ENCODE measurements around the gene SGCD. TPM values are rescaled to one million over a fixed set of nuclear protein-coding genes. Genes with fewer than 3 reads are reported as not detected.

Gene SGCD
- total and polyA plus RNA-seq, 10 donors = 0.26 to 5.3 (median 1.3) TPM

DNA sequence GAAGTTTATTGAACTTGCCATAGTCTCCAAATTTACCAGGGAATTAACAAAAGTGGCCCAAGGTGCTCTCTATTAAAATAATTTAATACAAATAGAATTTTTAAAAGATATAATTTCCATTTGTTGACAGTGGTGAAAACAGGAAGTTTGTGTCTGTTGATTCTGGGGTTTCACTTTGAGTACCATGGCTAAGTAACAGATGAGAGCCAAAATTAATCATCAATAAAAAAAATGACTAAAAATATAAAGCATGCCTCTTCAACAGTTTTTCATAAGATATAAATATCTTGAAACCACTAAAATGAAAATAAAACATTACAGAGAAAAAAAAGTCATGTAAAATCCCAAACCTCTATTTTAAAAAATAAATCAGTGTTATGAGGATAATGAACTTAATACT, 49.8 kb downstream of the SGCD start:
- no peaks in the 10 kb centered on the region for H3K9me3 ChIP-seq
- DNase-seq = no peak
- intact Hi-C loops (cut with DNase I; ENCODE audit: low total_unique reads) = no loop called here
- H3K4me1 ChIP-seq = no peaks in the 10 kb centered on the region
- H3K4me3 ChIP-seq = no peak overlapping the region
- H3K36me3 ChIP-seq = no peaks in the 10 kb centered on the region
- no peak overlapping the region for H3K27ac ChIP-seq
- TF ChIP-seq, protein P1, sequence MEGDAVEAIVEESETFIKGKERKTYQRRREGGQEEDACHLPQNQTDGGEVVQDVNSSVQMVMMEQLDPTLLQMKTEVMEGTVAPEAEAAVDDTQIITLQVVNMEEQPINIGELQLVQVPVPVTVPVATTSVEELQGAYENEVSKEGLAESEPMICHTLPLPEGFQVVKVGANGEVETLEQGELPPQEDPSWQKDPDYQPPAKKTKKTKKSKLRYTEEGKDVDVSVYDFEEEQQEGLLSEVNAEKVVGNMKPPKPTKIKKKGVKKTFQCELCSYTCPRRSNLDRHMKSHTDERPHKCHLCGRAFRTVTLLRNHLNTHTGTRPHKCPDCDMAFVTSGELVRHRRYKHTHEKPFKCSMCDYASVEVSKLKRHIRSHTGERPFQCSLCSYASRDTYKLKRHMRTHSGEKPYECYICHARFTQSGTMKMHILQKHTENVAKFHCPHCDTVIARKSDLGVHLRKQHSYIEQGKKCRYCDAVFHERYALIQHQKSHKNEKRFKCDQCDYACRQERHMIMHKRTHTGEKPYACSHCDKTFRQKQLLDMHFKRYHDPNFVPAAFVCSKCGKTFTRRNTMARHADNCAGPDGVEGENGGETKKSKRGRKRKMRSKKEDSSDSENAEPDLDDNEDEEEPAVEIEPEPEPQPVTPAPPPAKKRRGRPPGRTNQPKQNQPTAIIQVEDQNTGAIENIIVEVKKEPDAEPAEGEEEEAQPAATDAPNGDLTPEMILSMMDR (IDR thresholded peaks at IDR 0.05 in 8 of 11, conservative IDR thresholded peaks at IDR 0.05 in 3 of 11) = no peak
- TF ChIP-seq POLR2A (IDR thresholded peaks at IDR 0.05) = no peak
- TF ChIP-seq POLR2AphosphoS5 (IDR thresholded peaks at IDR 0.05) = no peak
- no peaks in the 10 kb centered on the region for H3K27me3 ChIP-seq (replicated peaks in 1 of 7)

DNA sequence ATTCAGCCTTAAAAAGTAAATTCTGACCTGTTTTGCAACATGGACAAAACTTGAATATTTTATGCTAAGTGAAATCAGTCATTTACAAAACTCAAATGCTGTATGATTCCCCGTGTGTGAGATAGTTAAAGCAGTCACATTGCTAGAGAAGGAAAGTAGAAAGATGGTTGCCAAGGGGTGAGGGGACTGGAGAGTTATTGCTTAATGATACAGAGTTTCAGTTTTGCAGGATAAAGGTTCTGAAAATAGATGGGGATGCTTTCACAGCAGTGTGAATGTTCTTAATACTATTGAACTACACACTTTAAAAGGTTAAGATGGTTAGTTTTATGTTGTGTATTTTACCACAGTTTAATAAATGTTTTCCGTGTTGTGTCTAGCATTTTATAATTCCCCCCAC, 51.2 kb downstream of the SGCD start:
- no peak overlapping the region for H3K27ac ChIP-seq
- DNase-seq = no peak
- no peaks in the 10 kb centered on the region for H3K36me3 ChIP-seq
- H3K4me1 ChIP-seq = no peaks in the 10 kb centered on the region
- WGBS, 5 donors = 73 to 83% (median 79%) methylated on average over 2 of the region's 2 CpGs
- H3K4me3 ChIP-seq = no peak overlapping the region
- intact Hi-C loops (cut with DNase I; ENCODE audit: low total_unique reads) = no loop called here
- TF ChIP-seq POLR2A (IDR thresholded peaks at IDR 0.05) = no peak
- TF ChIP-seq, protein P1 (IDR thresholded peaks at IDR 0.05 in 8 of 11, conservative IDR thresholded peaks at IDR 0.05 in 3 of 11) = no peak
- no peak for TF ChIP-seq POLR2AphosphoS5 (IDR thresholded peaks at IDR 0.05)
- no peaks in the 10 kb centered on the region for H3K27me3 ChIP-seq (replicated peaks in 1 of 7)
- H3K9me3 ChIP-seq = no peaks in the 10 kb centered on the region

DNA sequence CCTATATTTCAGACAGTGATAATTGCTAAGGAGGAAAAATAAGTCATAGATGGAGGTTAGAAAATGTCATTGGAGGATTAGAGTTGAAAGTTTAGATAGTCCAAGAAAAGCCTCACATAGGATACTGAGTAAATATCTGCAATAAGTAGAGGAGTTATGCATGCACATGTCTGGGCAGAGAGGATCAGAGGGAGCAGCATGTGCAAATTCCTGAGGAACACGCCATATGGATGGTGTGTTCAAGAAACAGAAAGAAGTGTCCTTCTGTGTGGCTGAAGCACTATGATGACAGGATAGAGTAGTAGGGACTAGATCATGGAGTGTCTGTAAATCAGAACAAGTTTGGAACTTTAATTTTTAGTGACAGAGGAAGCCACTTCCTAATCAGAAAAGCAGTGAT, 52.2 kb downstream of the SGCD start:
- H3K9me3 ChIP-seq = no peaks in the 10 kb centered on the region
- H3K36me3 ChIP-seq = no peaks in the 10 kb centered on the region
- intact Hi-C loops (cut with DNase I; ENCODE audit: low total_unique reads) = no loop called here
- H3K4me1 ChIP-seq = no peaks in the 10 kb centered on the region
- H3K27me3 ChIP-seq (replicated peaks in 1 of 7) = no peaks in the 10 kb centered on the region
- no peak for DNase-seq
- WGBS, 5 donors = 78 to 90% (median 83%) methylated on average over 1 of the region's 1 CpG
- H3K27ac ChIP-seq = no peak overlapping the region
- no peak for TF ChIP-seq POLR2A (IDR thresholded peaks at IDR 0.05)
- TF ChIP-seq, protein P1 (IDR thresholded peaks at IDR 0.05 in 8 of 11, conservative IDR thresholded peaks at IDR 0.05 in 3 of 11) = no peak
- TF ChIP-seq POLR2AphosphoS5 (IDR thresholded peaks at IDR 0.05) = no peak
- no peak overlapping the region for H3K4me3 ChIP-seq

DNA sequence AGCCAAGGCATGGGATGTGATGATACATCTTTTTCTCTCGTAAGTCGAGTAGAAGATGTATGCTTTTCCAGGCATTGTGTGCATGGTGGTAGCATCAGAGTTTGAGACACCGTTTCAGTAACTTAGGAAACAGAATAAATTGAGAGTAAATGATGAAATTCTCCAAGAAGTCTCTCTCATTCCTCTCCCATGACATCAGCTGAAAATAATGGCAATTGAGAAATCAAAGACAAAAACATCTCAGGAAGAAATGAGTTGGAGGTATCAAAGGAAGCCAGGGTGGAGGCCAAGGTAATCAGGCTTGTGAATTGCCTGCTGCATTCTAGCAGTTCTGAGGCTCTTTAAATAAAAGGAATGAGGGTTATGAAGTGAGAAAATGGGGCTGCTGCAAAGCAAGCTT, 53.9 kb downstream of the SGCD start:
- no peak for DNase-seq
- intact Hi-C loops (cut with DNase I; ENCODE audit: low total_unique reads) = no loop called here

More for the DNA sequence above, 53.9 kb downstream of the SGCD start:
- H3K4me1 ChIP-seq = no peaks in the 10 kb centered on the region
- H3K27ac ChIP-seq = no peak overlapping the region
- H3K9me3 ChIP-seq = no peaks in the 10 kb centered on the region
- 81 to 86% (median 82%) methylated on average over 3 of the region's 3 CpGs for WGBS, 5 donors
- TF ChIP-seq POLR2A (IDR thresholded peaks at IDR 0.05) (no peak), POLR2AphosphoS5 (IDR thresholded peaks at IDR 0.05) (no peak)
- TF ChIP-seq, protein P1 (IDR thresholded peaks at IDR 0.05 in 8 of 11, conservative IDR thresholded peaks at IDR 0.05 in 3 of 11) = no peak
- no peak overlapping the region for H3K4me3 ChIP-seq
- H3K36me3 ChIP-seq = no peaks in the 10 kb centered on the region
- H3K27me3 ChIP-seq (replicated peaks in 1 of 7) = no peaks in the 10 kb centered on the region

Data from spleen (tissue), 11 donors.